ENCODE results near the gene GALP.

GALP gene

GRCh38 chr19:56155124-56155687 lies 20.6 kb upstream of the GALP start:
- TF ChIP-seq REST (IDR thresholded peaks at IDR 0.05; ENCODE audit: insufficient read depth in 1 of 2, low read depth in 2 of 2, low read length in 2 of 2) (no peak), POLR2AphosphoS5 (IDR thresholded peaks at IDR 0.05; ENCODE audit: low read depth, low read length) (no peak), TAF1 (IDR thresholded peaks at IDR 0.05; ENCODE audit: borderline replicate concordance, insufficient read depth, low read length) (no peak), SIN3A (IDR thresholded peaks at IDR 0.05; ENCODE audit: borderline replicate concordance, insufficient read depth, low read length) (no peak), FOXP2 (optimal IDR thresholded peaks at IDR 0.05; ENCODE audit: borderline replicate concordance, extremely low read depth, extremely low read length, insufficient read depth) (peak; percentile 68)

- no peak for TF ChIP-seq POLR2AphosphoS5 (IDR thresholded peaks at IDR 0.05; ENCODE audit: low read depth, low read length)
- no peak for TF ChIP-seq FOXP2 (optimal IDR thresholded peaks at IDR 0.05; ENCODE audit: borderline replicate concordance, extremely low read depth, extremely low read length, insufficient read depth)
- TF ChIP-seq SIN3A (IDR thresholded peaks at IDR 0.05; ENCODE audit: borderline replicate concordance, insufficient read depth, low read length), result no peak
- no peak for TF ChIP-seq REST (IDR thresholded peaks at IDR 0.05; ENCODE audit: insufficient read depth in 1 of 2, low read depth in 2 of 2, low read length in 2 of 2)
- TF ChIP-seq TAF1 (IDR thresholded peaks at IDR 0.05; ENCODE audit: borderline replicate concordance, insufficient read depth, low read length), result no peak
Measured at GRCh38 chr19:56156768-56157167, 19.0 kb upstream of the GALP start.

- no peak for TF ChIP-seq FOXP2 (optimal IDR thresholded peaks at IDR 0.05; ENCODE audit: borderline replicate concordance, extremely low read depth, extremely low read length, insufficient read depth)
- TF ChIP-seq REST (IDR thresholded peaks at IDR 0.05; ENCODE audit: insufficient read depth in 1 of 2, low read depth in 2 of 2, low read length in 2 of 2), result no peak
- TF ChIP-seq TAF1 (IDR thresholded peaks at IDR 0.05; ENCODE audit: borderline replicate concordance, insufficient read depth, low read length), result no peak
- TF ChIP-seq POLR2AphosphoS5 (IDR thresholded peaks at IDR 0.05; ENCODE audit: low read depth, low read length), result no peak
- TF ChIP-seq SIN3A (IDR thresholded peaks at IDR 0.05; ENCODE audit: borderline replicate concordance, insufficient read depth, low read length), result no peak
Measured at GRCh38 chr19:56158170-56158757, 17.5 kb upstream of the GALP start.

- TF ChIP-seq TAF1 (IDR thresholded peaks at IDR 0.05; ENCODE audit: borderline replicate concordance, insufficient read depth, low read length) (no peak), SIN3A (IDR thresholded peaks at IDR 0.05; ENCODE audit: borderline replicate concordance, insufficient read depth, low read length) (no peak), POLR2AphosphoS5 (IDR thresholded peaks at IDR 0.05; ENCODE audit: low read depth, low read length) (no peak), FOXP2 (optimal IDR thresholded peaks at IDR 0.05; ENCODE audit: borderline replicate concordance, extremely low read depth, extremely low read length, insufficient read depth) (no peak), REST (IDR thresholded peaks at IDR 0.05; ENCODE audit: insufficient read depth in 1 of 2, low read depth in 2 of 2, low read length in 2 of 2) (no peak)
Measured at GRCh38 chr19:56159009-56159559, 16.7 kb upstream of the GALP start.

Data from PFSK-1 (cell line).